ENCODE measurements around the gene TMC3. TPM values are rescaled to one million over a fixed set of nuclear protein-coding genes. Genes with fewer than 3 reads are reported as not detected.

TMC3 gene
- total and polyA plus RNA-seq, 4 donors, result 0.03 TPM; not detected in 3

- 64 to 74% methylated on average over 5 of the region's 5 CpGs for WGBS, 2 donors
- DNase-seq (peak in 1 of 3 donors; percentile 5), ATAC-seq (ENCODE audit: insufficient read depth, low FRiP score) (no peak)
- TF ChIP-seq CTCF (IDR thresholded peaks at IDR 0.05; ENCODE audit: control extremely low read depth, extremely low read depth), result no peak
- no peaks in the 10 kb centered on the region for H3K27me3 ChIP-seq (ENCODE audit: control insufficient read depth in 3 of 3, insufficient read depth in 3 of 3, low read length in 2 of 3)
- no peak overlapping the region for H3K9ac ChIP-seq (ENCODE audit: insufficient read depth in 1 of 2, low read length in 2 of 2)
- H3K27ac ChIP-seq (ENCODE audit: low read depth in 1 of 2, low read length in 1 of 2), result peak overlapping the region in 1 of 2 donors; percentile 46
- no peaks in the 10 kb centered on the region for H3K9me3 ChIP-seq (ENCODE audit: control insufficient read depth in 4 of 4, insufficient read depth in 3 of 4, low read length in 3 of 4)
- H3K4me3 ChIP-seq, result no peak overlapping the region
- H3K4me1 ChIP-seq (ENCODE audit: control insufficient read depth in 5 of 5, insufficient read depth in 5 of 5, low read length in 5 of 5), result peaks cover 0 to 11% (median 0%) of the 10 kb centered on the region in 5 donors
- H3K36me3 ChIP-seq (ENCODE audit: control insufficient read depth in 4 of 4, insufficient read depth in 4 of 4, low read length in 4 of 4), result peaks cover 0 to 8% (median 3%) of the 10 kb centered on the region in 4 donors
Measured at GRCh38 chr15:81284256-81285031, 89.6 kb downstream of the TMC3 start.

DNA sequence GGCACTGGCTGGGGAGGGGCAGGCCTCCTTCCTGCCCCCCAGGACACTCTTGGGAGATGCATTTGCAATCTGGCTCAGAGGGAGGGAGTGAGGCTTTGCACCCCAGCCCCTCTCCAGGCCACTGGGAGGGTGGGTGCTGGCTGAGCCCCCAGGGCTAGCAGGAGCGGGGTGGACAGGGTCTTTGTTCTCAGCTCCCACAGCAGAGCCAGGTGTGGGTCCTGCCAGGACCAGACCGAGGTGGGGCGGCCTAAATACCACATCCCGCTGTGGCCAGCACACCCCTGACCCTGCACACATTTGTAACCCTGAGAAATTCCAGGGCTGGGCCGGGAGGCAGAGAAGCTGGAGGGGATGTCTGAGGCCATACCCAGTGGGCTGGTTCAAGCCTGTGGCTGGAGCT is 91.1 kb downstream of the TMC3 start:
- Histone ChIP-seq H3K36me3 (ENCODE audit: control insufficient read depth in 4 of 4, insufficient read depth in 4 of 4, low read length in 4 of 4) (peaks cover 0 to 8% (median 3%) of the 10 kb centered on the region in 4 donors), H3K9me3 (ENCODE audit: control insufficient read depth in 4 of 4, insufficient read depth in 3 of 4, low read length in 3 of 4) (no peaks in the 10 kb centered on the region), H3K27me3 (ENCODE audit: control insufficient read depth in 3 of 3, insufficient read depth in 3 of 3, low read length in 2 of 3) (no peaks in the 10 kb centered on the region), H3K4me3 (no peak overlapping the region), H3K4me1 (ENCODE audit: control insufficient read depth in 5 of 5, insufficient read depth in 5 of 5, low read length in 5 of 5) (peaks cover 0 to 11% (median 0%) of the 10 kb centered on the region in 5 donors), H3K27ac (ENCODE audit: low read depth in 1 of 2, low read length in 1 of 2) (no peak overlapping the region), H3K9ac (ENCODE audit: insufficient read depth in 1 of 2, low read length in 2 of 2) (no peak overlapping the region)
- no peak for TF ChIP-seq CTCF (IDR thresholded peaks at IDR 0.05; ENCODE audit: control extremely low read depth, extremely low read depth)
- no peak for DNase-seq
- no peak for ATAC-seq (ENCODE audit: insufficient read depth, low FRiP score)
- 93% methylated on average over 5 of the region's 5 CpGs for WGBS, 2 donors

GRCh38 chr15:81282606-81282895 is 91.5 kb downstream of the TMC3 start:
- DNase-seq (no peak), ATAC-seq (ENCODE audit: insufficient read depth, low FRiP score) (no peak)
- Histone ChIP-seq H3K9ac (ENCODE audit: insufficient read depth in 1 of 2, low read length in 2 of 2) (no peak overlapping the region), H3K4me1 (ENCODE audit: control insufficient read depth in 5 of 5, insufficient read depth in 5 of 5, low read length in 5 of 5) (peaks cover 0 to 11% (median 0%) of the 10 kb centered on the region in 5 donors), H3K36me3 (ENCODE audit: control insufficient read depth in 4 of 4, insufficient read depth in 4 of 4, low read length in 4 of 4) (peaks cover 0 to 8% (median 3%) of the 10 kb centered on the region in 4 donors), H3K9me3 (ENCODE audit: control insufficient read depth in 4 of 4, insufficient read depth in 3 of 4, low read length in 3 of 4) (no peaks in the 10 kb centered on the region), H3K27me3 (ENCODE audit: control insufficient read depth in 3 of 3, insufficient read depth in 3 of 3, low read length in 2 of 3) (no peaks in the 10 kb centered on the region), H3K4me3 (no peak overlapping the region), H3K27ac (ENCODE audit: low read depth in 1 of 2, low read length in 1 of 2) (no peak overlapping the region)
- TF ChIP-seq CTCF (IDR thresholded peaks at IDR 0.05; ENCODE audit: control extremely low read depth, extremely low read depth), result no peak
- WGBS, 2 donors, result 94 to 96% methylated on average over 18 of the region's 18 CpGs

All from lung (tissue), 12 donors.